ENCODE results near the gene GEMIN7.

DNA sequence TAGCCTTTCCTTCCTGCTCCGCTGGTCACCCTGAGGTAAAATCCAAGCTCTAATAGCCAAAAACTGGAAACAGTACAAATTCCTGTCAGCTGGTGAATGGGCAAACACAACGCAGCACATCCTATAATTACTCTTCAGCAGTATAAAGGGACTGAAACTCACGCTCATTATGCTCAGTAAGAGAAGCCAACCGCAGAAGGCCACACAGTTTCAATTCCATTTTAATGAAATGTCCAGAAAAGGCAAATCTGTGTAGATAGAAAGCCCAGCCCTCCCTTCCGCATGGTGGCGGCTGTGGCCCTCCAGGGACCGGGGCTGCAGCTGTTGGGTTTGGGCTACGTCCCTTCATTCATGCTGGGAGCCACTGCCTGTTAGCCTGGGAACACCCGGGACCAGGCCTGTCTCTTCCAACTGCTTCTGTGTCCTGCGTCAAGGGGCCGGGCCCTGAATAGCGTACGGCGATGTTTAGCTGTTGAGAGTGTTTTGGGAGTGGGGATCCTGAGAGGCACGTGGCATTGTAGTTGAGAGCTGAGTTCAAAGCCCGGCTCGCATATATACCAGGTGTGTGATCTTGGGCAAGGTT, 58.2 kb downstream of the GEMIN7 start:
- TF ChIP-seq CTCF (IDR thresholded peaks at IDR 0.05; ENCODE audit: insufficient read depth, low read depth, low read length) (no peak), EZH2 (IDR thresholded peaks at IDR 0.05; ENCODE audit: insufficient read depth, low read length) (no peak)

All from astrocyte (in vitro differentiated cells and primary cell).